HUDEP-2 (cell line): ENCODE measurements around the gene GTSE1.

Experiments
- DNase-seq, 76 experiments: peaks; one replicate each; lab custom pipeline; 2025; ENCODE audit not compliant: unreplicated experiment in 76 of 76; lab: John Stamatoyannopoulos, UW

Gene GTSE1

DNA sequence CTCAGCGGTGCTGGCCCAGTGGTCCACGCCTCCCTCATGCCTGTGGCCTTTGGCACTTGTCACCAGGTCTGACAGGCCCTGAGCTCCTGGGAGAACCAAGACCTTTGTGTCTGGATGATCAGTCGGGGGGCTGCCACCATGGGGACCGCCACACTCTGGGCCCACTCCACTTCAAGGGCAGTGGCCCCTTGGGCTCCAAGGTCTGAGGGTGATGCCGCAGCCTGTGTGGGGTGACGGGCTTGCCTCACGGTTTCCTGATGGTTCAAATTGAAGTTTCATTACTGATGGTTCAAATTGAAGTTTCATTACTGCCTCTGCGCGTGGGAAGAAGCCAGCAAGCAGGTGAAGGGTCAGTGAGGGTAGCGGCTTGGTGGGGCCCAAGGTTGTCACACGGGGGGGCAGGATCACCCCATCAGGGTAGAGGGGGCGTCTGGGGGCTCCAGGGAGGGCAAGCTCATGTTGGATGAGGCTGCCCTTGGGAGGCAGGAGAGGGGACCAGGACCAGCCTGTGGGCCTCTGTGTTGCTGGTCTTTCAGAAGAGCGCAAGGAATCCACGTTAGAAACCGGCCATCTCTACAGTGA lies 66.4 kb downstream of the GTSE1 start:
- no peak for DNase-seq

DNA sequence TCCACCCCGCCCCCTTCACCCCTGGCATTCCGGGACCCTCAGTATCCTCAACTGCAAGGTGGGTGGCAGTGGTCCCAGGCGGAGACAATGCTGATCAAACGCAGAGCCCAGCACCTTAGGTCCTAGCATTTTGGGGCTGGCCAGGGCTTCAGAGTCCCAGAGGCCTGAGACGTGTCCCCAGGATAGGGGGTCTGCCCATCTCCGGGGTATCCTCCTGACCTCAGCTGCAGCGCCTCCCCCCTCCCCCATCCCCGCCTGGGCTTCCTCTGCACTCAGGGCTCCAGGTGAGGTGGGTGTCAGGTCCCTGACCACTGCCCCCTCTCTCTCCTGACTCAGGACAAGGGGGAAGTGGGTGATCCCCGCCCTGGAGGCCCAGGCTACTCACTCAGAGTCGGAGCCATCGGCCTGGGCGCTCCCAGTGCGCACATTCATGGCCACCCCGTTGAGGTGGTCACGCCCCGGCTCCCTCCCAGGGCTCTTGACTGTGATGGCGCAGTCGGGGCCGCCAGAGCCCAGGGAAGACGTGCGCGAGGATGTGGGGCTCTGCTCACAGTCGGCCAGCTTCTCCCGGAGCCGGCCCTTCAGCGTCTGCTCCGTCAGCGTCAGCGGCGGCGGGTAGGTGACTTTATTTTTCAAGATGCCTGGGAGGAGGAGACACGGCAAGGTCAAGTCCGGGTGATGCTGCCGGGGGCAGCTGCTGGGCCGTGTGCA lies 67.1 kb downstream of the GTSE1 start:
- DNase-seq, result no peak

DNA sequence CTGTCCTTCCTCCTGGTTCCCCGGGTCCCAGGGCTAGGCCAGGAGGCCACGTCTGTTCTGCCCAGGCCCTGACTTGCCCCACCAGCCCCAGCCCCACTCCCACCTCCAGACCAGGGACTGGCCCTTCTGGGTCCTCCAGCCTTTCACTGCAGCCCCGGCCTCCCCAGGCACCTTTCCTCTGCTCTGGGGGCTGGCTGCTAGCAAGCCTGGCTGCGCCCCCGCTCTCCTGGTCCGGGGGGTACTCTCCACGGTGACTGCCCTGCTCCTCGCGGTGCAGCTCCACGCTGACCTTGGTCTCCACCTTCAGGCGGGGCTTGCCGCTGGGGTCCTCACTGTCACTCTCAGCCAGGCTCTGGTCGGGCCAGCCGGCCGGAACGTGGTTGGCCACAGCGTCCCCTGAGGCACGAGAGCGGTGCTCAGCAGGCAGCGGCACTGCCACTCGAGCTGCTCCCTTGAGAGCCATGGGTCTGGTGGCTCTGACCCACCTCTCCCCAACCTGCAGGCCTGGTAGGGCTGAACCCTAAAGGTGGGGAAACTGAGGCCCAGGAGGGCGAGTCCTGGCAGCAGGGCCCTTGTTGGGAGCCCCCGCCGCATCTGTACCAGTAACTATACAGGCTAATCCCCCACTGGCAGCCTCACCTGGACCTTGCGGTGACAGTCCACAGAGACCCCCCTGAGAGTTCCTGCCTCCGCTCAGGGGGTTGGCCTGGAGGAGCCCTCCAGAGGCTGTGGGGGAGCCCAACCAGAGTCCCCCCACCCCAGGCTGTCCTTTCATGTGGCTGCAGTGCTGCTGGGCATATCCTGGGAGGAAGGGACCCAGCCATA lies 67.9 kb downstream of the GTSE1 start:
- no peak for DNase-seq

DNA sequence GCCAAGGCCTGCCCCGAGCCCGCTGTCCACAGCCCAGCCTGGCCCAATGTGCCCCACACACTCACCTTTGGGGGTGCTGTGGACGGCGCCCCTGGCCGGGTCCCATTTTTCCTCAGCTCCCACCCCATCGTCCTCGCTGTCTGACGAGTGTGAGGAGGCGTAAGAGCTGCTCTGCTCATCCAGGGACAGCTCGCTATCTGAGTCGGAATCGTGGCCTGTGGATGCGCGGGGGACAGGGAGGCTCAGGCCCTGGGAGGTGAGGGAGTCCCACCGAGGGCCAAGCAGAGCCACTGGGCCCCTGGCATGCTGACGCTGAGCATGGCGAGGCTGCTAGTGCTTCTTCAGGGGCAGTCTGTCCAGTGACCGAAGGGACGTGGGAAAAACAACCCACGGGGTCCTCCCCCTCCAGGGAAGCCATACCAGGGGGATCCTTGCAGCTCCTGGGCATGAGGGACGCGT lies 68.5 kb downstream of the GTSE1 start:
- DNase-seq, result no peak

DNA sequence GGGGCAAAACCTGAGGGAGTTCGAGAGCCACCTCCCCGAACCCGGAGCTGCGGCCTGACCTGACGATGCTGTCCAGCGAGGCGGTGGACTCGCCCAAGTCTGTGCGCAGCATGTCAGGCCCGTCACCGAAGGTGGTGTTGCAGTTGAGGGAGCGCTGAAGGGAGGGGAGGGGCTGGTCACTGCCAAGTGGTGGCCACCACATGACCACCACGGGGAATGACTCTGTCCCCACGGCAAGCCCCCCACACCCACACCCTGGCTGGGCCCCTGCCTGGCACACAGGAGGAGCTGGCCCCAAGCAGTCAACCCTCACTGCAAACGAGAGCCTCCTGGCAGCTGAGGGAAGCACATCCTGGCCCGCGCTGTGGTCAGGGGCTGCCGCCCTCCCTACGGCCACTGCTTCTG lies 69.7 kb downstream of the GTSE1 start:
- DNase-seq, result no peak

DNA sequence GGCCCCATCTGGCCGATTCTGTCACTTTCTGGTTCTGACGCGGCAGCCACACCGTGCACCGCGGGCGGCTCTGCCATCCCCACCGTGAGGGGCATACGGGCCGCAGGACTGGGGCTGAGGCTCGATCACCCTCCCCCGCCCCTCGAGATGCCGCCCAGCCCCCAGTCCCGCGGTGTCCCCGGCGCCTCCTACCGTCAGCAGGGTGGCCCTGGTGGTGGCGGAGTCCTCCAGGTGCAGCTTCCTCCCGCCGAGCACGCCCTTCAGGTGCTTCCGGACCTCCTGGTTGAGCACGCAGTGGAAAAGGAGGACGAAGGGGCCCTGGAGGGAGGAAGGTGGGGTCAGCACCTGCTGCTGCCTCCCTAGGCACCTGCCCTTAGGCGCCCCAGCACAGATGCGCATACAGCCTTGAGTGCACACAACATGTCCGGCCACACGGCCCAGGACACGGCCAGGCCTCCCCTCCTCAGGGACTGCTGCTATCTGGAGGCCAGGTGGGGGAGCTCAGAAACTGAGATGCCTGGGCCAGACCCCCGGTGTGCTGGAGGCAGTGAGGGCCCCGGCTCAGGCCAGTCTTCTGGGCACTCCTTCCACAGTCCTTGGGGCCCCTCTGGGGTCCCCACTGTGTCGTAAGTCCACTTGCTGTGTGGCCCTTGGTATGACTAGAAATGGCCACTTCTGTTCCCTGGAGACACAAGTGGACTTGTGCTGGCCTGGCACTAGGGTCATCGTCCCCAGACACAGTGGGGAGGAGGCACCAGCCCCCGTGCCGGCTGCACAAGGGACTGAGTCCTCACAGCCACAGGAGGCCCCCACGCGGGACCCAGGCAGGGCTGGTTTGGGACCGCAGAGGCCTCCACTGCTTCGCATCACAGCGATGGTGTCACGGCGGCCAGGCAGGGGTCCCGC lies 70.4 kb downstream of the GTSE1 start:
- DNase-seq, result no peak

DNA sequence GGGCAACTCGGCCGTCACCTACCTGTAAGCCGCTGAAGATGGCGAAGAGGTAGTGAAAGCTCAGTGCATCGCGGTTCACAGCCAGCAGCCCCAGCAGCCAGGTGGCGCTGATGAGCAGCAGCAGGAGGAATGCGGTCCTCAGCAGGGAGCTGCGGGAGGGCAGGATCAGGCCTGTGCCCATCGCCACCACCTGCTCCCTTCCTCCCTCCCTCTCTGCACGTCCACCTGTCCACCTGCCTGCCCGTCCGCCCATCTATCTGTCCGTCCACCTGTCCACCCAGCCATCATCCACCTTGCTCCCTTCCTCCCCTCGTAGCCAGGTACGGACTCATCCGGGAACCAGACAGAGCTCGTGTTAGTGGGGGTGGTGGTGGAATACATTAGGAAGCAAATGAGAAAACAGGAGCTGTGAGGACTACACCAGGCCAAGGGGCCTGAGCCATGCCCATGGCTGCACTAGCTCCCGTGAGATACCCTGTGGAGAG lies 71.1 kb downstream of the GTSE1 start:
- DNase-seq, result peak in 62 of 76 experiments; percentile 2 to 81 (median 44)

DNA sequence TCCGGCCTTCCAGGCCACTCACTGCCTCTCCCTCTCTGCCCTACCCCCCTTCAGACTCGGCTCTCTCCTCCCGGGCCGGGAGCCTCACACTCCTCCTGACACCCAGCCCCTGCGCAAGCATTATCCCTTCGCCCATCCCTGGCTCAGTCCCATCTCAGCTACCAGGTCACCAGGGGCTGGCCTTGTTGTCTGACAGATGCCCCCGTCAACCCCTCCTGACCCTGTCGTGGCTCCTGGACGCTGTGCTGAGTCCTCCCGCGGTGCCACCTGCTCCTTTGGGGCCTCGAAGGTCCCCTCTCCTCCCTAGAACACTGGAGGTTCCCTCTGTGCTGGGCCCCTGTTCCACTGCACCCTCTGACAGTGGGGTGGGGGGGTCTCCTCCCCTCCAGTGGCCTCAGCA lies 71.8 kb downstream of the GTSE1 start:
- no peak for DNase-seq

DNA sequence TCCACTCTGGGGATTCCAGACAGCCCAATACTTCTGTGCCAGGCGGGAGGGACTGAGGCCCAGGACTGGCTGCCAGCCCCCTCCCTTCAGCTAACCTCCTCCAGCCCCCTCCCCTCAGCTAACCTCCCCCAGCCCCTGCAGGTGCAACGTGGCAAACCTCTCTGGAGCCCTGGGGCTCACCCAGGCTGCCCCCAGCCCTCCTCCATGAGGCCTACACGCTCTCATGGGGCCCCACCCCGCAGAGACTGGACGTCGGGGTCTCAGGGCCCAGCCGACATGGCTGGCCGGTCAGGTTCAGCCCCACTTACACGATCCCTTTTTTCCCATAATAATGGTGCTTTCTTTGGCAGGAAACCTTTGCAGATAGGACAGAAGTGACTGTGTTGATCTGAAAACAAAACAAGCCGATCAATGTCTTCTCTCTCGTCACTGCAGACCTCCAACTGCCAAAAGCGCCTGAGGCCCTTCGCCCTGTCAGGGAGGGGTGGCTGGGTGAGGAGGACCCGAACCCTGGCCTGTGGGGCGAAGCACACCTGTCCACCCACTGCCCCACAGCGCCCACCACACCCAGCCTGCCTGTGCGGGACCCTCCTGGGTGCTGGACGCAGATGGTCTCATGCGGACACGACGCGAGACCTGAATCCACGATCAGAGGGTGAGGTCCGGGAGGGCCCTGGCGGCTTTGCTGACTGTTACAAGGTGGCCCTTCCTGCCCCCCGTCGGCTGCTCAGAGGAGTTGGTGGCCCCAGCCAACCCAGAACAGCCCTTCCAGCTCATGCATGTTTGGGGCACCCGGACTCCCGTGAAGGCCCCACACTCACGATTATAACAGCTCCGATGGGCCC lies 72.4 kb downstream of the GTSE1 start:
- DNase-seq, result no peak

DNA sequence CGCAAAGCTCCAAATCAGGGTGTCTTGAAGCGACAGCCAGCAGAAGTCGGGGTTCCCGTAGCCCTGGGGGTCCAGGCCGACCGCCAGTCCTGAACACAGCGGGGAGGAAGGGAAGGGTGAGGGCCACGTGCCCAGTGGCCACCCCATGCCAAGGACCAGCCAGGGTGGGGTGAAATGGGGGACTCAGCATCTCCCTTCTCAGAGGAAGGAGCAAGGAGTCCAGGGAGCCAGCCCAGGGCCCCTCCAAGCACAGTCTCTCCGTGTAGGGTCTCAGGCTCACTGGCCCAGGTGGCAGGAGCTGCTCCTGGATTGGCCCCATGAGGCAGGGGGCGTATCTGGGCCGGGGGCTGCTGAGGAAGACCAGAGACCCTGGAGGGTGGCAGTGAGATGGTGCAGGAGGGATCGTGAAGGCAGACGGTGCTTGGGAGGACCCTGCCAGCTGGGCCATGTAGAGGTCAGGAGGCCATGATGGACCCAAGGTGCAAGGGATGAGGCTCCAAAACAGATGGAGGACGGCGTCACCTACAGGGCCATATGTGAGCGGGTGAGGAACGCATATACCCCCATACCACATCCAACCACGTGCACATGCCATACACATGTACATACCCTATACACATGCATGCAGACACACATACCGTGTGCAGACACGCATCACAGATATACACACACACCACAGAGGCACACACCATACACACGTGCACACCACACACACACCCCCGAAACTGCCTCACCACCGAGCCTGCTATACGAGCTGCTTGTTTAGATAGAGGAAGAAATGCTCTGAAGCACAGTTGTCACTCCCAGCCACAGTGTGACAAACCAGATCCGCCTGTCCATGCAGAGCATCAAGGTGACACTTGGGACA lies 73.3 kb downstream of the GTSE1 start:
- no peak for DNase-seq

DNA sequence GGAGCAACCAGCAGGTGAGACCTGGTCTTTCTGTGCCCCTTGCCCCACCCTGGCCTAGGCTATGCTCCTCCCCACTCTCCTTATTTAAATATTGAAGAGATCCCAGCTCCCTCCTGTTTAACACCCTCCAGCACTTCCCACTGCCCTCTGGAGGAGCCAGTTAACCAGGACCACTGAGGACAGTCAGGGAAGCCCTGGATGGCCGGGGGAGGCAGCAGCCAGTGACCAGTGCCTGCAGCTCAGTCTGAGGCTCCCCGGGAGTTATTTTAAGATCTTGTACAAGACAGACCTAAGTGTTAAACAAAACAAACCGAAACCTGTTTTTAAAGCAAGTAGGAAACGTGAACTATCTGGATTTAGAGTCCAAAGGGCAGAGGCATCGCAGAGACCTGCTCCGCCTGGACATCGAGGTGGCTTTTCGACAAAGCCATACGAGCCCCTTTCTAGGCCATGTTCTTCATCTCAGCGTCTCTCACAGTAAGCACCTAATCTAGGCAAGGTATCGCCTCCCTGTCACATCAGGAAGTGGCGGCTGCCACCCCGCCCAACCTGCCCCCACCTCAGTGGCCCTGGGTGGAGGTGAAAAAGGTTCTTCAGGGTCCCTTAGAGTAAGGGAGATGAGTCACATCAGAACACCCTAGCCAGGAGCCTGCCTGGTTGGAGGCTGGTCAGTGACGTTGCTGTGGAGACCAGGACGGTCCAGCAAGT lies 74.1 kb downstream of the GTSE1 start:
- no peak for DNase-seq

DNA sequence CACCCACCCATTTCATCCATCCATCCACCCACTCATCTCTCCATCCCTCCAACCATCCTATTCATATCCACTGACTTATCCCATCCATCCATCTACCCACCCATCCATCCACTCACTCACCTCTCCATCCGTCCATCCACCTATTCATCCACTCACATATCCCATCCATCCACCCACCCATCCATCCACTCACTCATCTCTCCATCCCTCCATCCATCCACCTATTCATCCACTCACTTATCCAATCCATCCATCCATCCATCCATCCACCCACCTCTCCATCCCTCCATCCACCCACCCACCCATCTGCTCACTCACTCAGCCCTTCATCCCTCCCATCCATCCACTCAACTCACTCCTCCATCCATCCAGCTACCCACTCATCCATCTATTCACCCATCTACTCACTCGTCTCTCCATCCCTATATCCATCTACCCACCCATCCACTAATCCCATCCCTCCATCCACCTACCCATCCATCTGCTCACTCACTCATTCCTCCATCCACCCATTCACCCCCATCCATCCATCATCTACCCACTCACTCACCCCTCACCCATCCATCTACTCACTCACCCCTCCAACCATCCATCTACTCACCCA lies 75.1 kb downstream of the GTSE1 start:
- no peak for DNase-seq

DNA sequence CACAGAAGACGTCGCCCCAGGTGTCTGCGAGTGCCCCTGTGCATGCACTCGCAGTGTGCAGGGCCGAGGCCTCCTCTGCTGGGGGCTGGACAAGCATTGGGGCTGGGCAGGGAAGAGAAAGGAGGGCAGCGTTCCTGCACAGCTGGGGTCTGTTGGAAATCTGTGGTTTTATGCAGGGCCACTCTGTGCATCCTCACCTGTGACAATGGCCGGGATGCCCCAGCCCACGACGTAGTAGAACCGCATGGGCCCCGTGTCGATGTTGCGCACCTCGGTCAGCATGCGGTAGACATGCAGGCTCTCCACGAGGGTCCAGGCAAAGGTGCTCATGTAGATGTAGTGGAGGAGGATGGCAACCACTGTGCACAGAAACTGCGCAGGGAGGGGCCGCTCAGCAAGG lies 76.0 kb downstream of the GTSE1 start:
- DNase-seq, result no peak

DNA sequence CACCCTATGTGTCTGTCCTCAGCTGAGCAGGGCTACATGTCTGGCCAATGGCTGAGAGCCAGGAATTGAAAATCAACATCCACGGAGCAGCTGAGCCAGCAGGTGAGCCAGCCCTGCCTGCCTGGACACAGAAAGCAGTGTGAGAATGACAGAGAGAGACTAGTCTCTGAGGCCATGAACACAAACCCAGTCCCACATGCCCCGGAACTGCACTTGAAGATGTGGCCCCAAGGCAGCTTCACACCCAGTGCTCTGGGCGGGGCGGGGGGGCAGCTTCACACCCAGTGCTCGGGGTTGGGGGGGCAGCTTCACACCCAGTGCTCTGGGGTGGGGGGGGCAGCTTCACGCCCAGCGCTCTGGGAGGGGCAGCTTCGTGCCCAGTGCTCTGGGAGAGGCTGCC lies 76.5 kb downstream of the GTSE1 start:
- DNase-seq, result no peak

DNA sequence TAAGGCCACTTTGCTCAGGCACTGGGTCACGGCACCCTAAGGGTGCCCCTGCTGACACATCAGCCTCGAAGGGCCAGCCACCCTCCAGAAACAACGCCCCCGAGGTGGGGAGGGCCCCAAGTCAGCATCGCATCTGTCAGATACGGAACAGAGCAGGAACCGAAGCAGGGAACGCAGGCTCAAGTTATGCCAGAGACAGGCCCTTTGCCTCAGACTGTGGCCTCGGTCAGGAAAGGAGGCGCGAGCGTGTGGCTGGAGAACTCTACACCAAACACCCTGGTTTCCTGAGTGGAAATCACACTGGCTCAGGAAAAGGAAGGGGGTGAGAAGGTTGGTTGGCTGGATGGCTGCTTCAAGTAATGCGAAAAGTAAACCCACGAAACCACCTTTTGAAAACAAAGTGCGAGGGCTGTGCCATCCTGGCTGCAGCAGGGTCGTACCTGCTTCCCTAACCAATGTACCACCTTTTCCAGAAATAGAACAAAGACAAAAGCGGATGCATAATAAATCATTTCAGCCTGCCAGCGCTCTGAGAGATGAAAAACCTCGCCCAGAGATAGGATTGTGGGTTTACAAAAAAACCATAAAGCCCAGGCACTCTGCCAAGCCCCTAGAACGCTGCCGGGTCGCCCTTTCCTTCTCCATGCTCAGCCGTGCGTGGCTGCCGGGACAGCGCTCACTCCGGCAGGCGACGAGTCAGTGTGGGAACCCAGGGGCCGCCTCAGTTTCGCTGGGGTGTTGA lies 77.4 kb downstream of the GTSE1 start:
- no peak for DNase-seq

DNA sequence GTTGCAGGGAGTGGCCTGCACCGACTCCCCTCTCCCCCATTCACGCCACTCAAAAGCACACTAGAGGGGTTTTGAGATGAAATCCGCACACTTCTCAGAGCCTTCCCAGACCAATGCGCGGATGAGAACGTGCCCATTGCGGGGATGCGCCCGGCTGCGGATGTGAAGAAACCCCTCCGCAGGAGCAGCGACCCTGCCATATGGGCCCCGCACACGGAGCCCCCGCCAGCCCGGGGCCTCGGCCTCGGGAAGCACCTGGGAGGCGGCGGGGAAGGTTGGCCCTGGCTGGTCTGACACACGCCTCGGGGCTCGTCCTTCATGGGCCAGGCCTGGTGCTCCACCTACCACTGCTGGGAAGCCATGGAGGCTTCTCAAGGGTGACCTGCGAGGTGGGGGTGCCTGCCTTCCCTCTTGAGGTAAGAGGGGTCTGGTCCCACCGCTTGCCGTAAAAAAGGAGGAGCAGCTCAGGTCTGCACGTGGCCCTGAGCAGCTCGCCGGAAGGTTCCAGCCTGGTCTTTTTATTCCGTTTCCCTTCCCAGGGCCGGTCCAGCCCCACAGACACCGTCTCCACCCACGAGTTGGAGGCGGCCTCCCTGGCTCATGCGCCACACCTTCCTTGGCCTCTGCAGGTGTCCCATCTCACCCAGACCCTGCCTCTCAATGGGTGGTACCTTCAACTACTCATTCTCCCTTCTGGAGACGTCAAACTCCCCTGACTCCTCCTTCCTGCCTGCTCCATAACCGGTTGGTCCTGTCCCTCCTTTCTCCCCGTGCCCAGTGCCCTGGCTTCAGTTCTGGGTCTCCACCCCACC lies 78.2 kb downstream of the GTSE1 start:
- no peak for DNase-seq
